A673 (cell line): ENCODE data around the gene NAV2.

Experiments used
- EZH2 ChIP-seq: fragments of 200-600 bp; sonication (generic); IDR thresholded peaks from 2 replicates; pipeline ENCODE4 v1.6.1; 2017; ENCODE audit warnings: borderline replicate concordance, low read depth, mild to moderate bottlenecking, mixed read lengths, antibody characterized with exemption, low read length; ENCODE audit not compliant: poor library complexity, severe bottlenecking
- TF ChIP-seq, protein P1 (sequence below): fragments of 300-800, 200-600 bp; sonication (generic); conservative IDR thresholded peaks from 2 replicates; pipeline ENCODE4 v1.5.1; 2017; ENCODE audit warnings: low read depth, mild to moderate bottlenecking, antibody characterized with exemption, low read length, moderate library complexity, mixed read lengths

DNA sequence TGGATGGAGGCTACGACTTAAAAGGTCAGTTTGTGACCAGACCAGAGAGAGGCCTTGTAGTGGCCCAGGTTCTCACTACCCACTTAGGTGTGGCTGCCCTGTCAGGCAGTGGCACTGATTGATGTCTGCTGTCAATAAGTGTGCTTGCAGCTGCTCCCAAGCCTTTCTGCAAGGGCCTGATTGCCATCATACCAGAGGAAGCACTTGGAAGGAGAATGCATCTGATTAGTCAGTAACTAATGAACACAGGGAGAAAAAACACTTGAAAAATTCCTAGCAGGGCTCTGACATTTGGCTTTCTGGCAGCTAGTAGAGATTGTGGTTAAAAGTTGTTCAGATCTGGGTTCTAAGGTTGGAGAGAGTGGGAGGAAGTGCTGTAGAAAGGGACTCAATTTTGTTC is 107.5 kb downstream of the NAV2 start:
- TF ChIP-seq, protein P1, sequence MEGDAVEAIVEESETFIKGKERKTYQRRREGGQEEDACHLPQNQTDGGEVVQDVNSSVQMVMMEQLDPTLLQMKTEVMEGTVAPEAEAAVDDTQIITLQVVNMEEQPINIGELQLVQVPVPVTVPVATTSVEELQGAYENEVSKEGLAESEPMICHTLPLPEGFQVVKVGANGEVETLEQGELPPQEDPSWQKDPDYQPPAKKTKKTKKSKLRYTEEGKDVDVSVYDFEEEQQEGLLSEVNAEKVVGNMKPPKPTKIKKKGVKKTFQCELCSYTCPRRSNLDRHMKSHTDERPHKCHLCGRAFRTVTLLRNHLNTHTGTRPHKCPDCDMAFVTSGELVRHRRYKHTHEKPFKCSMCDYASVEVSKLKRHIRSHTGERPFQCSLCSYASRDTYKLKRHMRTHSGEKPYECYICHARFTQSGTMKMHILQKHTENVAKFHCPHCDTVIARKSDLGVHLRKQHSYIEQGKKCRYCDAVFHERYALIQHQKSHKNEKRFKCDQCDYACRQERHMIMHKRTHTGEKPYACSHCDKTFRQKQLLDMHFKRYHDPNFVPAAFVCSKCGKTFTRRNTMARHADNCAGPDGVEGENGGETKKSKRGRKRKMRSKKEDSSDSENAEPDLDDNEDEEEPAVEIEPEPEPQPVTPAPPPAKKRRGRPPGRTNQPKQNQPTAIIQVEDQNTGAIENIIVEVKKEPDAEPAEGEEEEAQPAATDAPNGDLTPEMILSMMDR: no peak
- no peak for TF ChIP-seq EZH2
